ENCODE data around the gene FLT1.

GRCh38 chr13:28513745-28514144, 18.8 kb upstream of the FLT1 start:
- TF ChIP-seq CEBPB (IDR thresholded peaks at IDR 0.05) (no peak), MYC (IDR thresholded peaks at IDR 0.05; ENCODE audit: borderline replicate concordance, low read length) (no peak), GATA3 (IDR thresholded peaks at IDR 0.05; ENCODE audit: borderline replicate concordance) (no peak), CTCF (IDR thresholded peaks at IDR 0.05) (no peak), ESRRA (IDR thresholded peaks at IDR 0.05; ENCODE audit: borderline replicate concordance, low read length) (no peak), ZNF302 (CRISPR knock-in tag; IDR thresholded peaks at IDR 0.05) (no peak), RFX5 (IDR thresholded peaks at IDR 0.05) (no peak), RAD21 (conservative IDR thresholded peaks at IDR 0.05 in 1 of 2, IDR thresholded peaks at IDR 0.05 in 1 of 2) (no peak), POLR2A (IDR thresholded peaks at IDR 0.05; ENCODE audit: low read length) (no peak), PBX3 (IDR thresholded peaks at IDR 0.05) (no peak), ELK1 (IDR thresholded peaks at IDR 0.05; ENCODE audit: low read depth, low read length) (no peak), MAX (IDR thresholded peaks at IDR 0.05) (no peak)

Data from A549 (cell line).